Rectal smooth muscle tissue (tissue), 1 donor: Measurements from ENCODE around the gene PRPF31.
"Not testable (repeated sequence)": the region's sequence is repeated elsewhere in the genome, so short reads cannot be mapped to it uniquely, and the experiment has no call there.

Experiments
- H3K27ac ChIP-seq: one replicate; pipeline ENCODE4 v1.7.0; 2013; ENCODE audit warnings: low read depth, low read length, inconsistent platforms
- H3K27me3 ChIP-seq: one replicate; pipeline ENCODE4 v1.7.0; 2013; ENCODE audit warnings: low read length; ENCODE audit not compliant: control insufficient read depth, insufficient read depth
- H3K36me3 ChIP-seq: one replicate; pipeline ENCODE4 v1.7.0; 2013; ENCODE audit warnings: low read length; ENCODE audit not compliant: control insufficient read depth, insufficient read depth
- H3K4me1 ChIP-seq: one replicate; pipeline ENCODE4 v1.7.0; 2013; ENCODE audit warnings: low read length; ENCODE audit not compliant: control insufficient read depth, insufficient read depth
- H3K4me3 ChIP-seq: one replicate; pipeline ENCODE4 v1.7.0; 2013; ENCODE audit warnings: low read length
- H3K9ac ChIP-seq: one replicate; pipeline ENCODE4 v1.7.0; 2013; ENCODE audit warnings: low read length

PRPF31 gene

DNA sequence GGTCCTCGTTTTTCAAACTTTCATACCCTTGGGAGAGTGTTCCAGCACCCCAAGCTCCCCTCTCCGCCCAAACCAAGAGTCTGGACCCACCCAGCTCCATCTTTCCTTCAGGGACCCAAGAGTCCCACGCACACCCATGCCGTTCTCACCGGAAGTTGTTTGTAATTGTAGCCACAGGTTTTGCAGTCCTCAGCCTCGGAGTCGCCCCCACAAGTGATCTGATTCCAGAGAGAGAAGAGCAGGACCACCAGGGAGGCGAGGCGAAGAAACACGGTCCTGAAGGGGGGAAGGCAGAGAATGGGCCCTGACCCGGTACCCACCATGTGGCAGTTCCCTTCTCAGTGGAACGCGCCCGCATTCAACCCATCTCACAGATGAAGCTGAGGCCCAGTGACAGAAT, 47.3 kb downstream of the PRPF31 start:
- Histone ChIP-seq H3K4me1 (peaks cover 15% of the 10 kb centered on the region), H3K36me3 (peaks cover 2% of the 10 kb centered on the region), H3K4me3 (peak overlapping the region; percentile 64), H3K27me3 (peaks cover 3% of the 10 kb centered on the region), H3K9ac (no peak overlapping the region), H3K27ac (no peak overlapping the region)

DNA sequence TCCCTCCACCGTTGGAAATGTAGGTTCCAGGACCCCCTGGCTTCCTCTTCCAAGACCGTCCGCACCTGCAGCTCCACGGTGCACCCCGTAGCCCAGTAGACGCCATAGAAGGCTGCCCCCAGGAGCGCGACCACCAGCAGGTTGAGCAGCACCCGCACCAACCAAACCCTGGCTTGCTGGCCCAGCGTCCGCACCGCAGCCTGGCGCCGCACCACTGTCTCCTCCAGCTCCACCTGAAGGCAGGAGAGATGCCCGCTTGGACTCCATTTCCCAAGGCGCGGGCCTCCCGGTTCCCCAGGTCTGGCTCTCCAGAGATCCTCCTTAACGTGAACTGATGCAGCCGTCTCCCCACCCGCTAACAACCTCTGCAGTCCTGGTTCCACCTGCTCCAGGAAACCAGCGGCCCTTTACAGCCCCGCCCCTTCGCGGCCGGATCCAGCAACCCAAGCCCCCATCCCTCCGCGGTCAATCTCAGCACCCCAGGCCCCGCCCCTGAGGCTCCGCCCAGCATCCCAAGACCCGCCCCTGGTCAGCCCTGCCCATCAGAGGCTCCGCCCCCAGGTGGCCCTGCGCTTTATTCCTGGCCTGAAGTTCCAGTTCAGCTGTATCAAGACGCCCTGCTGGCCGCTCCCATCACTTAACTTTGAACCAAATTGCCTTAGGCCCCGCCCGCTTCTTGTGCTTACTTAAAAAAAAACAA, 49.0 kb downstream of the PRPF31 start:
- no peaks in the 10 kb centered on the region for H3K36me3 ChIP-seq
- H3K4me1 ChIP-seq, result peaks cover 7% of the 10 kb centered on the region
- no peak overlapping the region for H3K27ac ChIP-seq
- H3K4me3 ChIP-seq, result peak overlapping the region; percentile 41
- H3K9ac ChIP-seq, result no peak overlapping the region
- peaks cover 3% of the 10 kb centered on the region for H3K27me3 ChIP-seq

DNA sequence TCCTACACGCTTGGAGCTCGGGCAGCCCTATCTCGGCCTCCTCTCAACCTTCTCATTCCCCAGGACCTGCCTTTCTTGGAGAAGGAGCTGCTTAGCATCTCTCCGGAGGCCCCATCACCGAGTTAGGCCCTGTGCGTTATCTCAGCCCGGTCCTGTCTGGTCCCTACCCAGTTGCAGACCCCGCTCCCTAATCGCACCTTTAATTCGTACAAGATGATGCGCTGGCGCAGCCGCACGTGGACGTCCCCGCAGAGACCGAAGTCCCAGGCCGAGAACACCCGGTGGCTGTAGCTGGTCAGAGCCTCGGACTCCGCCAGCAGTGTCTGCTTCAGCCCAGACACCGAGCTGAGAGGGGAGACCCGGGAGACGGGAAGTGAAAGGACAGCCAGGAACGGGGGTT, 49.7 kb downstream of the PRPF31 start:
- Histone ChIP-seq H3K4me3 (no peak overlapping the region), H3K27ac (no peak overlapping the region), H3K9ac (no peak overlapping the region), H3K27me3 (peaks cover 3% of the 10 kb centered on the region), H3K4me1 (peaks cover 6% of the 10 kb centered on the region), H3K36me3 (no peaks in the 10 kb centered on the region)

DNA sequence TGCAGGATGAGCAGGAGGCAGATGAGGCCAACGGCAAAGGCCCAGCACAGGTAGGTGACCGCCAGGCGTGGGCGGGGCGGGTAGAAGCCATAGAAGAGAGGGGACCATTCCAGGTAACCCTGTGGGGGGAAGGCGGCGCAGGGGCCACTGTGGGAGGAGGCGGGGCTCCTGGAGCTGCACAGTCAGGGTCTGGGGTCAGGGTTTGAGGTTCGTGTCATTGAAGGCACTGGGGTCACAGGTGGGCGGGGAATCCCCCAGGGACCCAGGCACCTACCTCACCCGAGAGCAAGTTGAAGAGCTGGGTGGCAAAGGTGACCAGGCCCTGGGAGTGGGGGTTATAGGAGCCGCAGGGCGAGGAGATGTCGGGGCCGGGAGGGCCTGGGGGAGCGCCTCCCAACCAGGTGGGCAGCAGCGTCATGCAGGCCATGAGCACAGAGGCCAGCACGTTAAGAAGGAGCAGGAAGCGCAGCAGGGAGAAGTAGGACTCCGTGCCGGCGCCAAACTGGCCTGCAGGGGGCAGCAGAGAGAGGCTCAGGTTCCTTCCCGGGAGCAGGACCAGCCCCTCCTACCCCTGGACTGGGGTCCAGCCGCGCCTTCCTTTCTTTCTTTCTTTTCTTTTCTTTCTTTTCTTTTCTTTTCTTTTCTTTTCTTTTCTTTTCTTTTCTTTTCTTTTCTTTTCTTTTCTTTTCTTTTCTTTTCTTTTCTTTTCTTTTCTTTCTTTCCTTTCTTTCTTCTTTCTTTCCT, 52.8 kb downstream of the PRPF31 start:
- Histone ChIP-seq H3K27ac (no peak overlapping the region), H3K36me3 (no peaks in the 10 kb centered on the region), H3K27me3 (peaks cover 3% of the 10 kb centered on the region), H3K4me1 (no peaks in the 10 kb centered on the region), H3K9ac (no peak overlapping the region), H3K4me3 (no peak overlapping the region)

DNA sequence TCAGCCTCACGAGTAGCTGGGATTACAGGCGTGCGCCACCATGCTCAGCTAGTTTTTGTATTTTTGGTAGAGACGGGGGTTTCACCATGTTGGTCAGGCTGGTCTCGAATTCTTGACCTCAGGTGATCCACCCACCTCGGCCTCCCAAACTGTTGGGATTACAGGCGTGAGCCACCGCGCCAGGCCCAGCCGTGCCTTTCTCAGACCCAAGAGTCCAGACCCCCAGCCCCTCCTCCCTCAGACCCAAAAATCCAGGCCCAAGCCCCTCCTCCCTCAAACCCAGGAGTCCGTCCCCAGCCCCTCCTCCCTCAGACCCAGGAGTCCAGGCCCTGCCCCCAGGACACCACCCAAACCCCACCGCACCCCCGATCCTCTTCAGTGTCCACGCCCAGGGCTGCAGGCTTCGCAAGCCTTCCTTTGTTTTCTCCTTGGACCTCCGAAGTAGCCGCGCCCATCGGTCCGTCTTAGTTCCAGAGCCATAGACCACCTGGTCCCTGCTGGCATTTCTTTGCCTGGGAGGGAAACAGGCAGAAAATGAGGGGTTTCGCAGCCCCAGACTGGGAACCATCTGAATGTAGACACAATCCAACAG, 53.7 kb downstream of the PRPF31 start:
- no peak overlapping the region for H3K9ac ChIP-seq
- no peak overlapping the region for H3K27ac ChIP-seq
- no peak overlapping the region for H3K4me3 ChIP-seq
- H3K27me3 ChIP-seq, result peaks cover 3% of the 10 kb centered on the region
- H3K36me3 ChIP-seq, result no peaks in the 10 kb centered on the region
- H3K4me1 ChIP-seq, result no peaks in the 10 kb centered on the region

DNA sequence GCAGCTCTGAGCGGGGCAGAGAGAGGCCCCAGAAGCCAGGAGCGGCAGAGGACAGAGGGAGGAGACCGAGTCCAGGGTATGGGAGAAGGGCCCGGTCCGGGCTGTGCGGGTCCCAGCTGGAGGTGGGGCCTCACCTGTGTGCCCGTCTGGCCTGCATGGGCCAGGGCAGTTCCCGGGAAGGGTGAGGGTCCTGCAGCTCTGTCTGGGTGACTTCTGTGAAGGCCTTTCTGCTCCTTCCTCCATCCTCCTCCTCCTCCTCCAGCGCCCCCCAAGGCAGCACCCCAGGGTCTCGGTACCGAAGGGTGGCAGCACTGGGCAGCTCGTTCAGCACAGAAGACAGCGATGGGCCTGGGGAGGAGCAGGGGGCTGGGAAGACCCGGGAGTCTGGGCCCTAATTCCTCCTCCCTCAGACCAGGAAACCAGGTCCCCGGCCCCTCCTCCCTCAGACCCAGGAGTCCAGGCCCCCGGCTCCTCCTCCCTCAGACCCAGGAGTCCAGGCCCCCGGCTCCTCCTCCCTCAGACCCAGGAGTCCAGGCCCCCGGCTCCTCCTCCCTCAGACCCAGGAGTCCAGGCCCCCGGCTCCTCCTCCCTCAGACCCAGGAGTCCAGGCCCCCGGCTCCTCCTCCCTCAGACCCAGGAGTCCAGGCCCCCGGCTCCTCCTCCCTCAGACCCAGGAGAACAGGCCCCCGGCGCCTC, 56.3 kb downstream of the PRPF31 start:
- H3K27ac ChIP-seq, H3K36me3 ChIP-seq, H3K27me3 ChIP-seq, H3K4me1 ChIP-seq, H3K4me3 ChIP-seq, H3K9ac ChIP-seq: not testable (repeated sequence)

DNA sequence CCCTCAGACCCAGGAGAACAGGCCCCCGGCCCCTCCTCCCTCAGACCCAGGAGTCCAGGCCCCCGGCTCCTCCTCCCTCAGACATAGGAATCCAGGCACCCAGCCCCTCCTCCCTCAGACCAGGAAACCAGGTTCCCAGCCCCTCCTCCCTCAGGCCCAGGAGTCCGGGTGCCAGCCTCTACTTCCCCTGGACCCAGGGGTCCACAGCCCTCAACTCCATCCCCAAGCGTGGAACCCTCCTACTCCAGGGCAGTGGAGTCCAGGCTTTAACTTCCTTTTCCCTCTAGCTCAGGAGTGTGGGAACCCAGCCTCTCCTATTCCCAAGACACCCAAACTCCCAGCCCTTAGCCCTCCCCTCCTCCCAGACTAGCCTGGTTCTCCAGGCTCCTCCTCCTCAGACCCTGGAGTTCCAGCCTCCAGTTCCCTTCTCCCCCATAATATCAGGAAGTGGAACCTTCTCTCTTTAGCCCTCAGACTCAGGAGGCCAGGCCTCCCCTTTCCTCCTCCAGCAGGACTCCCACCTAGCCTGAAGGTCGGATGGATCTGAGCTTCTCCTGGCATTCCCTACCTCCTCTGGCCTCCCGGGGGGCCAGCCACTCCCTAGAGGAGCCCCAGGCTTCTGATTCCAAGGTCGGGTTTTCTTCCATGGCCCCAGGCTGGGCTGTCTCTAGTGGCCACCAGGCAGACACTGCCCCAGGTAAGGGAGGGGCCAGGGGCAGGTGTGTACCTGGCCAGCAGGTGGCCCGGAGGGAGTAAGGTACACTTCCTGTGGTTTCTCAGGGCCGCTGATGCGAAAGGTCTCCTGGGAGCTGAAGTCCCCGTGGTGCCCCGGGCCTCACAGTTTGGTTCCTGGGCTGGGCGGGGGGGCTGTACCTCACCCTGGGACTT, 57.2 kb downstream of the PRPF31 start, which contains the start of gene TMC4:
TMC4 (minus strand) TSS at position 690 of the 888 bp plus-strand sequence; CDS start at position 647, 43 bp downstream.
- Histone ChIP-seq H3K9ac (peak within 1 kb of the TSS; percentile 62), H3K27me3 (no peaks in the 10 kb centered on the region), H3K27ac (no peak within 1 kb of the TSS)

DNA sequence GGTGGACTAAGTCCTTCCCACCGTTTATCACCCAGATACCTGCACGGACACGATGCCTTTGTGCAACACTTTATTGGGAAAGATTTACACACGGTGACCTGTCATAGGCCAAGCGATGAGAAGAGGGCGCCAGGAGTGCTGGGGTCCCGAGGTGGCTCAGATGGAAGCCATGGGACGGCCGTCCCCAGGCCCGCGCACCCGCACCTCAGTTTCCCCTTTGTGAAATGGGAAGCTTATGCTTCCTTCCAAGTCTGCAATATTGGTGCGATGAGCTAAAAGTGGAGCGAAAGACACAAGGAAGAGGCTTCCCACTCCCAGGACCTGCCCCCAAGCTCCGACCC, 57.8 kb downstream of the PRPF31 start:
- no peaks in the 10 kb centered on the region for H3K4me1 ChIP-seq
- no peaks in the 10 kb centered on the region for H3K36me3 ChIP-seq
- no peak overlapping the region for H3K4me3 ChIP-seq
- H3K9ac ChIP-seq, result no peak overlapping the region
- H3K27ac ChIP-seq, result no peak overlapping the region
- H3K27me3 ChIP-seq, result no peaks in the 10 kb centered on the region

More for the DNA sequence above, 57.2 kb downstream of the PRPF31 start, which contains the start of gene TMC4:
- Histone ChIP-seq H3K36me3 (no peaks in the 10 kb centered on the region), H3K4me3 (peak within 1 kb of the TSS; percentile 72), H3K4me1 (no peaks in the 10 kb centered on the region)

DNA sequence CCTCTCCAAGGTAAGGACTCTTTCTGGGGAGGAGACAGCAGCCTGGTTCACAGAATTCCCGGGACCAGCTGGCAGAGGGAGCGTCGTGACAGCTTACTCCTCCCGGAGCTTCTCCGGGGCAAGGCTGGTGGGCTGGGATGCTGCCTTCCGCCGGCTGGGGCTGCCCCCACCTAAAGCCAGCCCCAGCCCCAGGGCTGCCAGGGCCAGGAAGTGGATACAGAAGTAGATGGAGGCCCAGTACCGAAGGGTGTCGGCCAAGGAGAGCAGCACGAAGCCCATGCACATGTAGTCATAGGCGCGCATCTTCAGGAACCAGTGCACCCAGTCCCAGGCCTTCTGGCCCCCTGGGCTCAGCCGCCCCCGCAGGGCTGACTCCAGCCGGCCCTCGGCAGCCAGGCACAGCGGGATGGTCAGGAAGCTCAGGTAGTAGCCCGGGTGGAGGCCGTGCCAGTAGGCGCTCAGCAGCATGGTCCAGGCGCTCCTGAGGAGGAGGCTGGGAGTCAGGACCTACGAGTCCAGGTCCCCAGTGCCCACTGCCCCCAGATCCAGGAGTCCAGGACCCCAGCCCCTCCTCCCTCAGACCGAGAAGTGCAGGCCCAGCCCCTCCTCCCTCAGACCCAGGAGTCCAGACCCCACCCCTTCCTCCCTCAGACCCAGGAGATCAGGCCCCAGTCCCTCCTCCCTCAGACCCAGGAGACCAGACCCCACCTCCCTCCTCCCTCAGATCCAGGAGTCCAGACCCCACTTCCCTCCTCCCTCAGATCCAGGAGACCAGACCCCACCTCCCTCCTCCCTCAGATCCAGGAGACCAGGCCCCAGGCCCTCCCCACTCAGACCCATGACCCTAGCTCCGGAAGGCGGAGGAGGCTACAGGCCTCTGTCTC, 58.6 kb downstream of the PRPF31 start:
- Histone ChIP-seq H3K27ac (no peak overlapping the region), H3K4me1 (no peaks in the 10 kb centered on the region), H3K4me3 (no peak overlapping the region), H3K9ac (no peak overlapping the region), H3K36me3 (no peaks in the 10 kb centered on the region), H3K27me3 (no peaks in the 10 kb centered on the region)

DNA sequence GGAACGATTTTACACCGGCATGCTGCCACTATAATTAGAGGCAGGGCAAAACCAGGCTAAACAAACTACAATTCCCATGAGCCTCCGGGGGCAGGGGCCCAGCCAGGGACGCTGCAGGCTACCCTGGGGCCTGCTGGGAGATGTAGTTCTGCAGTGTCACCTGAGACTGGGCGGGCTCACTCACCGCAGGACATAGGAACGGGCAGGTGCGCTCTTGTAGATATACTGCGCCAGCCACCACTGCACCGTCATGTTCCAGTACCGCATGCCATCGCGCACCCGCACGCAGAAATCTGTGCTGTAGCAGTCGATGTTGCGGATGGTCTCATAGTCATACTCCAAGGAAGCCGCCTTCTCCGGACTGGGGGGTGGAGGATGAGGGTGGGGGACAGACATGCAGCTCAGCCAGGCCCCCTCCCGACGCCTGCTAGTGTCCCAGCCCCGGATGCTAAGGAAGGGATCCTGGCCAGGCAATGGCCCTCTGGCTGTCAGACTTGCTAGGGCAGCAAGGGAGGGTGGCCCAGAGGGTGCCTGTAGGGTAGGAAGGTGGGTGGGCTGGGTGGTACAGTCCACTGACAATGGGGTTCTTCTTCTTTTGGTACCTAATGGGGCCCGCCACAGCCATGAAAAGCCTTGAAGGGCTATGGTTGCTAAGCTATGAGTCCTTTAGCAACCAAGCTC, 63.2 kb downstream of the PRPF31 start:
- Histone ChIP-seq H3K27ac (no peak overlapping the region), H3K36me3 (peaks cover 5% of the 10 kb centered on the region), H3K9ac (no peak overlapping the region), H3K4me3 (no peak overlapping the region), H3K27me3 (no peaks in the 10 kb centered on the region), H3K4me1 (no peaks in the 10 kb centered on the region)
